ENCODE measurements around the gene RANBP10. TPM values are rescaled to one million over a fixed set of nuclear protein-coding genes. Genes with fewer than 3 reads are reported as not detected.
A peak's percentile ranks its signal among the peaks of the same experiment; 100 is the strongest.

The RANBP10 gene
- total RNA-seq (2021; fragmentation: NEBNext Ultra II Directional; extraction: Animal tissue kit (Norgen Biotek cat#: 25700)) (13.8 and 16.8 TPM in 2 replicates), polyA plus RNA-seq (2011; rRNA removed) (14.2 and 16.3 TPM in 2 replicates), polyA minus RNA-seq (2011; rRNA and poly(A)+ RNA removed) (26.2 and 32.5 TPM in 2 replicates)
- polyA plus RNA-seq (2011; cell fraction: cytosol; rRNA removed): 9.9 TPM
- 20.6 TPM for polyA plus RNA-seq (2011; cell fraction: nucleus; rRNA removed)
- 10.6 to 12.7 TPM (median 11.3 TPM) in 4 replicates for polyA plus RNA-seq (2012, experiment 1 of 2)
- 7.9 TPM for polyA plus RNA-seq (2012, experiment 2 of 2)
- polyA plus RNA-seq (2013, experiment 1 of 2): 7.7 TPM
- polyA plus RNA-seq (2013, experiment 2 of 2): 7.7 TPM
- polyA minus RNA-seq (2011; cell fraction: cytosol; rRNA and poly(A)+ RNA removed): 7.8 TPM
- 10.3 TPM for polyA minus RNA-seq (2011; cell fraction: nucleus; rRNA and poly(A)+ RNA removed)
- long read RNA-seq, experiment 1, partial matches to known transcripts: 1 of 8 reads
- long read RNA-seq, experiment 1, other reads (novel, unspliced or antisense): 7 of 8 reads
- long read RNA-seq, experiment 2, partial matches to known transcripts: 0 of 2 reads
- long read RNA-seq, experiment 2, other reads (novel, unspliced or antisense): 2 of 2 reads

- no peak within 1 kb of the TSS for H2AK5ac ChIP-seq (ENCODE audit: low read depth, low read length)
- H3K23me2 ChIP-seq (ENCODE audit: low read depth, low read length): peaks cover 11% of the 10 kb centered on the region
- peak within 1 kb of the TSS; percentile 60; the same call in 1 of the 2 replicates for H2BK5ac ChIP-seq (ENCODE audit: low read depth, low read length)
- no peak within 1 kb of the TSS for H4K91ac ChIP-seq (replicated peaks; ENCODE audit: insufficient read length, low read length)
- no peak within 1 kb of the TSS for H3K4ac ChIP-seq (replicated peaks; ENCODE audit: insufficient read length, low read depth, low read length)
- H3K56ac ChIP-seq (replicated peaks; ENCODE audit: insufficient read length, low read depth, low read length): no peak within 1 kb of the TSS
- no peak within 1 kb of the TSS for H2BK12ac ChIP-seq (ENCODE audit: low read depth, low read length)
- H4K8ac ChIP-seq (ENCODE audit: extremely low read depth, insufficient read depth, low read length): peak within 1 kb of the TSS; percentile 95
- peak within 1 kb of the TSS; percentile 52 for H3K27ac ChIP-seq (ENCODE audit: low read depth, low read length)
- no peak within 1 kb of the TSS for H2BK20ac ChIP-seq (ENCODE audit: low read length)
- H3K4me3 ChIP-seq (ENCODE audit: extremely low read depth in 1 of 4, insufficient read depth in 2 of 4, low read depth in 3 of 4, low read length in 4 of 4): peak within 1 kb of the TSS; percentile 95 to 98 (median 96)
- no peaks in the 10 kb centered on the region for H3K9me3 ChIP-seq (ENCODE audit: insufficient read depth in 2 of 2, low read depth in 1 of 2, low read length in 1 of 2)
- no peaks in the 10 kb centered on the region for H3K27me3 ChIP-seq (replicated peaks in 1 of 4; ENCODE audit: control insufficient read depth in 3 of 4, extremely low read depth in 1 of 4, insufficient read depth in 3 of 4, low read length in 3 of 4)
- POLR2A ChIA-PET (ENCODE audit: partially characterized antibody): interaction anchor here (0.6 to 2.0 kb wide), 18 partner anchors 8 to 427 kb away, joined by 3 to 8 read pairs (median 4); partner anchors contain the start of genes DDX28, DUS2, GFOD2 and NFATC3
- peaks cover 0 to 5% (median 0%) of the 10 kb centered on the region in 4 experiments; a peak in 3 of 8 replicates for H3K36me3 ChIP-seq (ENCODE audit: control insufficient read depth in 2 of 4, insufficient read depth in 4 of 4, low read length in 3 of 4)
- H3K79me2 ChIP-seq (ENCODE audit: control insufficient read depth in 1 of 2, insufficient read depth in 2 of 2, low read length in 2 of 2): peaks cover 5 to 21% of the 10 kb centered on the region in 2 experiments; a peak in 3 of 4 replicates
- WGBS, 2 experiments (ENCODE audit: extremely low coverage in 1 of 2, insufficient coverage in 1 of 2, insufficient read length in 1 of 2, insufficient replicate concordance in 2 of 2, low coverage in 1 of 2, low lambda C conversion rate in 2 of 2, missing lambda C conversion rate in 1 of 2): 1% methylated on average over 53 of the region's 54 CpGs; no CpG with 5 or more reads in 1 of the 2 experiments
- H4K20me1 ChIP-seq (replicated peaks in 1 of 2; ENCODE audit: control insufficient read depth in 1 of 2, insufficient read depth in 2 of 2, low read length in 2 of 2): peaks cover 0 to 3% of the 10 kb centered on the region in 2 experiments
- H2AFZ ChIP-seq (ENCODE audit: low read length): peak within 1 kb of the TSS; percentile 98
- no peak within 1 kb of the TSS; the same call in 1 of the 2 replicates for H3K18ac ChIP-seq (ENCODE audit: extremely low read depth, low read length)
- DNase-seq (ENCODE audit: low read depth in 1 of 2, low spot score in 2 of 2) (peak; percentile 93 to 97), FAIRE-seq (peak; percentile 62)
- CTCF ChIA-PET (ENCODE audit: partially characterized antibody): interaction anchor here (0.6 to 3.0 kb wide), 12 partner anchors 9 to 144 kb away, joined by 3 to 29 read pairs (median 4); partner anchors contain the start of gene LCAT
- peak within 1 kb of the TSS; percentile 71 for H4K5ac ChIP-seq (ENCODE audit: insufficient read length, low read depth, low read length)
- H3K9ac ChIP-seq (replicated peaks in 1 of 4; ENCODE audit: extremely low read depth in 1 of 4, low read depth in 3 of 4, low read length in 3 of 4): peak within 1 kb of the TSS; percentile 79 to 88 (median 83)
- H3K4me2 ChIP-seq (ENCODE audit: insufficient read depth in 1 of 2, low read depth in 2 of 2, low read length in 2 of 2): peak within 1 kb of the TSS; percentile 93 to 96
- H2BK15ac ChIP-seq (ENCODE audit: low read length): no peak within 1 kb of the TSS
- no peak within 1 kb of the TSS for H3K14ac ChIP-seq (ENCODE audit: insufficient read length)
- peaks cover 4 to 9% (median 5%) of the 10 kb centered on the region in 4 experiments; a peak in 6 of 7 replicates for H3K4me1 ChIP-seq (replicated peaks in 1 of 4; ENCODE audit: control insufficient read depth in 3 of 4, insufficient read depth in 4 of 4, low read length in 3 of 4)
- H2BK120ac ChIP-seq (replicated peaks; ENCODE audit: low read depth, low read length): no peak within 1 kb of the TSS
- peaks cover 9% of the 10 kb centered on the region; the same call in 1 of the 2 replicates for H3K79me1 ChIP-seq (ENCODE audit: low read depth, low read length)
- H3K23ac ChIP-seq (ENCODE audit: insufficient read length): no peak within 1 kb of the TSS
- peak; percentile 66 for TF ChIP-seq CREB1 (IDR thresholded peaks at IDR 0.05)
- TF ChIP-seq EGR1 (IDR thresholded peaks at IDR 0.05; ENCODE audit: borderline replicate concordance, low read depth, low read length): no peak
- TF ChIP-seq NRF1 (IDR thresholded peaks at IDR 0.05; ENCODE audit: low read depth, low read length): no peak
- TF ChIP-seq TAF7 (optimal IDR thresholded peaks at IDR 0.05; ENCODE audit: borderline replicate concordance, low read depth, low read length): peak; percentile 95
- TF ChIP-seq CEBPB (IDR thresholded peaks at IDR 0.05; ENCODE audit: low read depth, low read length): 0 out of 2 replicates have a peak, but pooled peaks have one; percentile 40
- no peak for TF ChIP-seq SAP30 (IDR thresholded peaks at IDR 0.05; ENCODE audit: insufficient read depth, insufficient replicate concordance, low read length)
- peak; percentile 97 for TF ChIP-seq RBBP5 (IDR thresholded peaks at IDR 0.05; ENCODE audit: borderline replicate concordance, low read depth, low read length)
- TF ChIP-seq TCF12 (IDR thresholded peaks at IDR 0.05; ENCODE audit: low read depth, low read length): no peak
- TF ChIP-seq BACH1 (IDR thresholded peaks at IDR 0.05; ENCODE audit: low read length): no peak
- TF ChIP-seq SIRT6 (IDR thresholded peaks at IDR 0.05; ENCODE audit: low read length): no peak
Measured at GRCh38 chr16:67806428-67807147, at the start of gene RANBP10, which contains the start of gene TSNAXIP1. TSS of gene RANBP10 (minus strand) at chr16:67806560. CDS start at chr16:67806536, 24 bp downstream. TSS of gene TSNAXIP1 (plus strand) at chr16:67806889. CDS start at chr16:67807150, 261 bp downstream.
